ENCODE data around the gene RNF157.

- no peak for TF ChIP-seq CTCF (IDR thresholded peaks at IDR 0.05; ENCODE audit: poor library complexity)
- no peak for TF ChIP-seq EZH2 (IDR thresholded peaks at IDR 0.05; ENCODE audit: borderline replicate concordance)
These were observed 136.8 kb downstream of the RNF157 start, which contains the start of gene EXOC7 for GRCh38 chr17:76103274-76104139.

Measured in hepatocyte (in vitro differentiated cells).